NCI-H524 treated with DMSO at 0.1 percent for 48 hours (cell line): ENCODE data around the gene SLC25A39.
"Not testable (repeated sequence)": the region's sequence is repeated elsewhere in the genome, so short reads cannot be mapped to it uniquely, and the experiment has no call there.

Source experiments
- DNase-seq: peaks from one replicate; lab custom pipeline; 2025; lab: John Stamatoyannopoulos, UW

Gene SLC25A39

DNA sequence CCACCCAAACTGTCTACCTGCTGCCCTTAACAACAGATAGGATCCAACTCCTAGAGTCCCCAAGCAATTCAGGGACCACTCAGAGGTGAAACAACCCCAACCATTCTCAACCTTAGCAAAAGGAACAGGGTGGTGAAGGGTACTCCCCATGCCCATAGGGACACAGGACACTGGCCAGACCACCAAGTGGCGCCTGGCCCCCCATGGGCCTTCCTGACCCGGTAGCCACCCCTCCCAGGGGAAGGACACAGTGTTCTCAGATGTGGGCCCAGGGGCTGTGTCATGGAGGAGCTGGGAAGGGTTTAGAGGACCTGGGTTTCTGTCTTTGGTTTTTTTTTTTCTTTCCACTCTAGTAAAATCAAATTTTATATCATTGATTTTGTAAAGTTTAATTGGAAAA is 9.7 kb upstream of the SLC25A39 start:
- no peak for DNase-seq

DNA sequence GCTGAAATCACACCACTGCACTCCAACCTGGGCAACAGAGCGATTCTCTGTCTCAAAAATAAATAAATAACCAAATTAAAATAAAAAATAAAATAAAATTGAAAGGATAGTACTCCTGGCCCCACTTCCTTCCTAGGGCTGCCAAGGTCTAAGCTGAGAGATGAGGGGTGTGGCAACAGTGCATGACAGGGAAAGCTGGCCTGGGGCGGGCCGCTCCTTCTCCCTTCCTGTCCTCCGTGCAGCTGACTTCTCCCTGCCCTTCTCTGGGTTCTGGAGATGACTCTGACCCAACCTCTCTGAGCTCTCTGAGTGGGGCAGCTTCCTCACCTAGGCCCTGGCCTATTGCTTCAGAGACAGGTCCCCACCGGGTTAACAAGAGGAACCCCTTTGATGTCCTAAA is 8.7 kb upstream of the SLC25A39 start:
- DNase-seq = no peak

DNA sequence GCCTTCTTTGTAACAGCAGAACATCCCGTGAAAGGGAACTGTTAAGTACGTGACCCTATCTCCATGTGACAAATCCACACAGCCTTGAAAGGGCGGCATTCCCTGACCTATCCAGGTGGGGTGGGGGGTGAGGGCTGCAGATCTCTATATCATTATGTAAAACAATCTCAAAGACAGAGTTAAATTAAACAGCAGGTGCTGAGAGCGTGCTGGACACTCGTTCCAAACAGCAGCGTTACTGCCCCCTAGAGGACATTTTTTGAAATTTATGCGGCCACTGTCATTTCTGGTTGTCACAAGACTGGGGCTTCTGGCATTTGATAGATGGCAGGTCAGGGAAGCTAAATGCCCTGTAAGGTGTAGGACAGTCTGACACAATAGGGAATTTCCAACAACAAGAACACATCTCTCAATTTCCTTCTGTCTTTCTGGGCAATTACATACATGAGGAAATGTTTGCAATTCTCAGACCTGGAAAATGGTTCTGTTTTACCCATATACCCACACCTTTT is 6.7 kb upstream of the SLC25A39 start:
- peak; percentile 67 for DNase-seq

DNA sequence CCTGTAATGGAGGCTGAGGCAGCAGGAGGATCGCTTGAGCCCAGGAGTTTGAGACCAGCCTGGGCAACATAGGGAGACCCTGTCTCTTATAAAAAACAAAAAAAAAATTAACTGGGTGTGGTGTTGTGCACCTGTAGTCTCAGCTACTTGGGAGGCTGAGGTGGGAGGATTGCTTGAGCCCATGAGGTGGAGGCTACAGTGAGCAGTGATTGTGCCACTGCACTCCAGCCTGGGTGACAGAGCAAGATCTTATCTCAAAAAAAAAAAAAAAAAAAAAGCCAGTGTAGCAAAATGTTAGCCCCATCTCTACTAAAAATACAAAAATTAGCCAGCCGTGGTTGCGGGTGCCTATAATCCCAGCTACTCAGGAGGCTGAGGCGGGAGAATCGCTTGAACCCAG is 5.6 kb upstream of the SLC25A39 start:
- not testable (repeated sequence) for DNase-seq

DNA sequence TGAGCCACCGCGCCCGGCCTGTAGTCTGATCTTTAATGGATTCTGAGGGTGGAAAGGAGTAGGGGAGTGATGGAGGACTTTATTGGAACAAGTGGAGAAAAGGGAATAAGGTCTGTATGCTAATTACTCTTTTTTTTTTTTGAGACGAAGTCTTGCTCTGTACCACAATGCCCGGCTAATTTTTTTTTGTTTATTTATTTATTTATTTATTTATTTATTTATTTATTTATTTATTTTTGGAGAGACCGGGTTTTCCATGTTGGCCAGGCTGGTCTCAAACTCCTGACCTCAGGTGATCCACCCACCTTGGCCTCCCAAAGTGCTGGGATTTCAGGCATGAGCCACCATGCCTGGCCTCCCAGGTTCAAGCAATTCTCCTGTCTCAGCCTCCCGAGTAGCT is 4.9 kb upstream of the SLC25A39 start:
- DNase-seq = not testable (repeated sequence)

DNA sequence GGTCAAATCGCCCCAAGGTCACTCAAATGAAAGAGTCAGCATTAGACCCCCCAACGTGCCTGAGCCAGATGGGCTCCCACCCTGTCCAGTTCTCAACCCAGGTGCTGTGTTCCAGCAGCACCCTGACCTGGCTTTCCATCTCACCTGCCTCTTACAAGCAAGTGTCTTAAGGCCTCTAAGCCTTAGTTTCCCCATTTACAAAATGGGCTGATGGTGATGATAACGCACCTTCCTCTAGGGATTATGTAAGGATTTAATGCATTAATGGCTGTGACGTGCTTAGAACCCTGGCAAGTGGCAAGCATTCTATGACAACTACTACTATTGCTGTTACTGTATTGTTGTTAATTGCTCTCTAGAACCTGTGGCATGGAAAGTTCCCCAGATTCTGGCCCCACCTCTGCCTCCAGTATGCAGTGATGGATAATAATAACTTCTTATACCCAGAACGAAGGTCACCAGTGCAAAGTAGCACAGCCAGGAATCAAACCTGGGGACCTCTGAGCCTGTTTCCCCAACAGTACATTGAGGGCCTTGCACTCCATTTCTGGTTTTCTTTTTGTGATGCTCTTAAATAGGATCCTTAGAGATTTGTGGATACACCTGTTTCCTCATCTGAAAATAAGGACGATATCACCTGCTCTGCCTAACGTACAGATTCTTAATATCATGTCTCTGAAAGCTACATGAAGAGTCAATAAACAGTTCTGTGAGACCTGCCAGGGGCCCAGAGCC is 3.3 kb upstream of the SLC25A39 start:
- DNase-seq = no peak

DNA sequence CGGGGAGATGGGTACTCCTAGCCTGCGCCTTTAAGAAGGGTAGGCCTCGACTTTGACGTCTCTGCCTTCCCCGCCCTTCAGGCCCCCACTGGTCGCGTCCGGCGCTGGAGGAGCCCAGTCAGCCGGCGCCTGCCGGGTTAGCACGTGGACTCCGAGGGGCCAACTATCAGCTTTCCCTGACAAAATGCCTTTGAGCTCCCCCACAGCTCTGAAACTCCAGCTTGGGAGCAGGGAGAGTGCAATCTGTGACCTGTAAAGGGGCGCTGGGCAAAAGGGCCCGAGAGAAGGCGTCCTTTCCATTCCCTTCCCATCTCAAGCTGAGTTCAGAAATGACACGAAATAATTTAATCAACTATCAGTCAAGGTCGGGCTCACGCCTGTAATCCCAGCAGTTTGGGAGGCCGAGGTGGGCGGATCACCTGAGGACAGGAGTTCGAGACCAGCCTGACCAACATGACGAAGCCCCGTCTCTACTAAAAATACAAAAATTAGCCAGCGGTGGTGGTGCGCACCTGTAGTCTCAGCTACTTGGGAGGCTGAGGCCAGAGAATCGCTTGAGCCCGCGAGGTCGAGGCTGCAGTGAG is 2.3 kb upstream of the SLC25A39 start:
- peak; percentile 85 for DNase-seq

DNA sequence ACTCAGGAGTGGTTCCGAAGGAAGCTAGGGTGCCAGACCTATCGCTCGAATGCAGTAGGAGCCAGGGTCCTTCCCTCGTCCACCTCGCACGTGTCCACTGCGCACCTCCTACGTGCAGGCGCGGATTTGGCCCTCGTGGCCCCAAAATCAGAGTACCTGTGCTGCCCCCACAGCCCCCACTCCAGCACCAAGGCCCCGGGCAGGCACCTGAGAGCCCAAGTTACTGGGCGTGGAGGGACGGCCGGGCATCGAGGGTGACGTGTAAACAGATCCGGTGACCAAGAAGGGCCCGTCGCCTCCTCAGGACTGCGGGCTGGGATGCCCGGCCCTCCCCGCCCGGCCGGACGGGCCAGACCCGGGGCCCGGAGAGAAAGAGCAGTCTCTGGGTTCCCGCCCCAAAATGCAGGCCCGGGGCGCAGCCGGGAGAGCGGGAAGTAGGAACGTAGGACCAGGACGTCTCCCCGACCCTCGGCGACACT is 492 bp downstream of the SLC25A39 start:
- no peak for DNase-seq

DNA sequence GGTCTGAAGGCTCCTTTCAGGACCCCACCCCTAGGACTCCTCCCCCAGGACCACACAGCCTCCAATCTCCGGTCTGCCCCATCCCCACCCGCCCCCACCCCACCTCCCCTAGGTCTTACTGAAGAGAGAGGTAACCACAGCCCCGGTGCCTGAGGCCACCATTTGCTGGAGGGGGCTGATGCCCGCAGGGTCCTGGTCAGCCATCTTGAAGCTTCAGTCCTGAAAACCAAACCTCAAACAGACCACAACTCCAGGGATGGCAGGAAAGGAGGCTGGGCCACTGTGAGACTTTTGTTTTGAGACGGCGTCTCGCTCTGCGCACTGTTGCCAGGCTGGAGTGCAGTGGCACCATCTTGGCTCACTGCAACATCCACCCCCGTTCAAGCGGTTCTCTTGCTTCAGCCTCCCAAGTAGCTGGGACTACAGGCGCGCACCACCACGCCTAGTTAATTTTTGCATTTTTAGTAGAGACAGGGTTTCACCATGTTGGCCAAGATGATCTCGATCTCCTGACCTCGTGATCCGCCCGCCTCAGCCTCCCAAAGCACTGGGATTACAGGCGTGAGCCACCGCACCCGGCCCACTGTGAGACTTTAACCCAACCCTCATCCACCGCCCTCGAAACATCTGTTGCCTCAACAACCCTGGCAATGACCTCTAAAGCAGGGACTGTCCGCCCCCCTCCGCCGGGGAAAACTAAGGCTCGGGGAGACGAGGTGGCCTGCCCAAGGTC is 1.1 kb downstream of the SLC25A39 start:
- no peak for DNase-seq

DNA sequence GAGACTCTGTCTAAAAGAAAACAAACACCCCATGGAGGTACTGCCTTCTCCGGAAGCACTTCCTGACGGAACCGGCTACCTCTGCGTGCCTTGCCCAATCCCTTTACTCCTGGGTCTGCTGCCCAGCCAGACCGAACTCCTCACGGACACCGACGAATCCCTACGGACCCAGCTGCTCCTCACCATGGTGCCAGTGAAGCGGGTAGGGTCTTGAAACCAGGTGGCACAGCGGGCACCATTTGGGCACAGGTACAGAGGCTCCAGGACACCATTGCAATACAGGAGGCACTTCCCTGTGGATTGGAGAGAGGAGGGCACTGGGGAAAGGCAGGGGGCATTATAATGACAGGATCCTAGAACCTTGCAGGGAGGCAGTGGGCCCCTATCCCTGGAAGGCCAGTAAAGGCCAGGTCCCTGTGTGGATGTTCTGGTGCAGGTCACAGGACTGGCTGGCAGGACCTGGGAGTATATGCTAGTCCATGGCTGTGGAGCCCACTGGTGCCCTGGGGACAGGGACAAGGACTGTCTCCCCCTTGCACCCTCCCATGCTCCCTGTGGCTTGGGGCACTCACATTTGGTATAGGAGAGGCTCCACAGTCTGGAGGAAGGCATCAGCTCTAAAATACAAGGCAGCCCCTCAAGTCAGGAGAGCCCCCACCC is 2.3 kb downstream of the SLC25A39 start:
- DNase-seq = no peak

DNA sequence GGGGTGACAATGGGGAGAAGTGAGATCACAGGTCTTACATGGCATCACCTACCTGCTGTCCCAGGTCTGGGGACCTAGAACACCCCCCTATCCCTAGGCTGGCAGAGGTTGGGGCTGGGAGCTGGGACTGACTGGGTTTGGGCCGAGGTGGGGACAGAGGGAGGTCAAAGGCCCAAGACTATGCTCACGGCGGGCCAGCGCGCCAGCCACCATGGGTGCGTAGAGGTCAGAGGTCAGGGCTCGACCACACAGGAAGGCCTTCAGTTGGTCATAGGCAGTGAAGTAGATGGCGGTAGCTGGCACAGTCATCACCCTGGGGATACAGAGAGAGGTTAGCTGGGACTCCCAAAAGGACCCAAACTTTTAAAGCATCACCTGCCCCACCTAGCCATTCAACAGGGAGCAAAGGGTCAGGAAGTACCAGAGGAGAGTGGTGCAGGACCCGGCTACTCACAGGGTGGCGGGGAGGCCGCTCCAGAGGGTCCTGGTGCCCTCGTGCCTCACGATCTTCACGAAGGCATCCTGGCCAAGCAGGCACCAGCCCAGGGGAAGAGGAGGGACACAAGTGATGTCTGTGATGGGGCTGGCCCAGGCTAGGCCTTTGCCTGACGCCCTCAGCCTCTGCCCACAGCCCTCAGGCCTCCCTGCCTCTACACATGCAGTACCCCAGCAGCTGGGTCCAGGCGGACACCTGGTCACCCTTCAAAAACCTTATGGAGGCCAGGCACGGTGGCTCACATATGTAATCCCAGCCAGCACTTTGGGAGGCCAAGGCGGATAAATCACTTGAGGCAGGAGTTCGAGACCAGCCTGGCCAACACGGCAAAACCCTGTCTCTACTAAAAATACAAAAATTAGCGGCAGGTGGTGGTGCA is 3.1 kb downstream of the SLC25A39 start:
- no peak for DNase-seq

DNA sequence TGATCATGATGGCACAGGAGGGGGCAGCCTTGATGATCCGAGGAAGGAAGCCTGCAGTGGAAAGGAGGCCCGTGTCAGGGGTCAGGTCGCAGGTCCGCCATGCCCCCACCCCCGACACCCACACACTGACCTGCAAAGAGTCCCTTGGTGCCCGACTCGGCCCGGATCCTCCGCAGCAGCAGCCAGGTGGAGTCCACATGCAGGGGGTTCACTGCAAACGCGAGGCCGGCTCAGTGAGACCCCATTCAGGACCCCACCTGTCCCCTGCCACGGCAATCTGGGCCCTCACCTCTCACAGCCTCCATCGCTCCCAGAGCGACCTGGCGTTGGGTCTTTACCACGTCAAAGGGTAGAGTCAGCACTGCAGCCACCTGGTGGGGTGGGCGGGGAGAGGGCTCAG is 4.6 kb downstream of the SLC25A39 start:
- no peak for DNase-seq

DNA sequence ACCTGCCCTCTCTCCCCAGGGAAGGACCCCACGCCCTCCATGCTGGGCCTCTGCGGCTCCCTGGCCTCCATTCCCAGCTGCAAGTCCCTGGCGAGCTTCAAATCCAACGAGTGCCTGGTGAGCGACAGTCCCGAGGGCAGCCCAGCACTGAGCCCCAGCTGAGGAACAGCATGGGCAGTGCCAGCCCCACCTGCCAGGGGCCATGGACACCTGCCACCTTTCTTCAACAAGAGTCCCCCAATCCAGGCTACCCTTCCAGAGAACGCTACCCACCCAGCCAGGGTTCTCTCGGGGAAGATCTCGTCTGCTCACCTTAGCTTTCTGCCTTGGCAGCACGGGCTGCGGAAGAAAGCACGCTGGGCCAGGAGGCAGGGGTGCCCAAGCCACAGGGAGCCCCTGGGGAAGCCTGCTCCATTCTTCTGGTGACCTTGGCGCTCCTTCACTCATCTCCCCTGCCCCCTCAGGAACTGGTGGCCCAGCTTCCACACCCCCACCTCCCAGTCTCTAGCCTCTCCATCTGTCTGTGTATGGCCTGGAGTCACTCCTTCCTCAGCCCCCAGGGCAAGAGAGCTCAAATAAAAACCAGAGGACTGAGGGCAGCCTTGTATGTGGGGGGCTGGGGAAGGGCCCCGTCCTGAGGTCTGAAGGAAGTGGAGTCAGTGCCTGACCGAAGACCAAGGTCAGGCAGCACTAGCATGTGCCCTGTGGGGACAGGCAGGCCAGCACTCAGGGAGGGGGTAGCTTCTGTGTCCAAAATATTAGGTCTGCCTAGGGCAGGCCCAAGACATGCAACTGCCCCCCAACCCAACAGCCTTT is 6.3 kb downstream of the SLC25A39 start:
- no peak for DNase-seq

DNA sequence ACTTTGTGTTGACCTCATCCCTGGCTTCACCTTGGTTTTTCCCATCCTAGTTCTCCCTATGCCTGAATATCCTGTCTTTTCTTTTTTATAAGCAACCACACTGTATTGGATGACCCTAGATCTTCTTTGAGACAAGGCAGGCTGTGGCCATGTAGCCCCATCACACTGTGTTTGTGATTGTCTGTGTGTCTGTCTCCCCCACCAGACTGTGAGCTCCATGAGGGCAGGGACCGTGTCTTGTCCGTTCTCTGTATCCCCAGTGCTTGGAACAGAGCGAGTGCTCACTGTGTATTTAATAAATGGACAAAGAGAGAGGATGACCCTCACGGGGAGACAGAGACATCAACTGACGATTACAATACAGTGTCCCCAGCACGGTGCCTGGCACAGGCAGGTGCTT is 7.1 kb downstream of the SLC25A39 start:
- no peak for DNase-seq

DNA sequence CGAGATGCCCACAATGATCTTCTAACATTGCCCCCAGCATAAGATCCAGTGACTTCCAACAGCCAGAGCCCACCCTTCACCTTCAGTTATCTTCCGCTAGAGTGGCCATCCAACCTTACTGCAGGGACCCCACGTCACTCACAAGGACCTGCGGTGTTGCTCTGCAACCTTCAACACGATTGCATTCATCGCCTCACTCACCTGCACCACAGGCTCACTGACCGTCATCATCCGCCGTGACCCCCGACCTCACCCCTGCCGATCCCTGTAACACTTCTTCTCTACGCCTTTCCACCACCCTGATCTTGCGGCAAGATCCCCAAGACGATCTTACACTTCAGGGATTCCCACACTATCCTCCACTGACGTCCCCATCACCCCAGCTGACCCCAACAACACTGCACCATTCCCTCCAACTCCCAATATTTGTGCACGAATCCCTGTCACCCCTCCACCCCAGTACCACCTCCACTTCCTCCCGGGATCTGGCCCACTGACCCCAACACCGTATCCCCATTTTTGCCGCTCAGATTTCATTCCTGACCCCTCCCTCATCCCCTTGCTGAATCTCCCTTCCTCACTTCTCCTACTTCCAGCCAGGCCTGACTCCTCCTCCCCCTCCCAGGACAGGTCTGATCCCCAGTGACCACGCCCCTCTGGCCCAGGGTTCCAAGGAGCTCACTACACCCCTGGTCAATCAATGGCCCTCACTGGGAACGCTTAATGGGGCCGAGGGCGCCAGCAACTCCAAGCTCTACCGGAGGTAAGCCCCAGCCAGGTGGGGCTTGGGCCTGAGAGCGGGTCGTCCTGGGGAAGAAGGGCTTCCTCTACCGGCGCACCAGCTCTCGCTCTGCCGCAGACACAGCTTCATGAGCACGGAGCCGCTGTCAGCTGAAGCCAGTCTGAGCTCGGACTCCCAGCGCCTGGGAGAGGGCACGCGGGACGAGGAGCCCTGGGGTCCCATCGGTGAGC is 8.6 kb downstream of the SLC25A39 start:
- no peak for DNase-seq

DNA sequence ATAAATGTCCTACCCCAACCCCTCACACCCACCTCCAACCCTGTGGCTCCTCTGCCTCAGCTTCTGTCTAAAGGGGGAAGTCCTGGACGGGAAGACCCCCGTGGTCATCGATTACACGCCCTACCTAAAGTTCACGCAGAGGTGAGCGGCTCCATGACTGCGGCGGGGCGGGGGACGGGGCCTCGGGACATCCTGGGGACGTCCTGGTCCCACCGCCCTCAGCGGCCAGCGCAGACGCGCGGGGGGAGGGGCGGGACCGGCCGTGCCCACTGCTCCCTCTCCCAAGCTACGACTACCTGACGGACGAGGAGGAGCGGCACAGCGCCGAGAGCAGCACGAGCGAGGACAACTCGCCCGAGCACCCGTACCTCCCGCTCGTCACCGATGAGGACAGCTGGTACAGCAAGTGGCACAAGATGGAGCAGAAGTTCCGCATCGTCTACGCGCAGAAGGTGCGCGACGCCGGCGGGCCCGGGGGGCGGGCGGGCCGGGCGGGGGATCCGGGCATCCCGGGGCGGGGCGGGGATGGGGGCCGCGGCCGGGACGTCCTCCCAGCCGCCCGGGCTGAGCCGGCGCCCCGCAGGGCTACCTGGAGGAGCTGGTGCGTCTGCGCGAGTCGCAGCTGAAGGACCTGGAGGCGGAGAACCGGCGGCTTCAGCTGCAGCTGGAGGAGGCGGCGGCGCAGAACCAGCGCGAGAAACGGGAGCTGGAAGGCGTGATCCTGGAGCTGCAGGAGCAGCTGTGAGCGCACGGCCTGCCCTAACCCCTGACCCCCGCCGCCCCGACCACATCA is 9.6 kb downstream of the SLC25A39 start:
- DNase-seq = no peak

DNA sequence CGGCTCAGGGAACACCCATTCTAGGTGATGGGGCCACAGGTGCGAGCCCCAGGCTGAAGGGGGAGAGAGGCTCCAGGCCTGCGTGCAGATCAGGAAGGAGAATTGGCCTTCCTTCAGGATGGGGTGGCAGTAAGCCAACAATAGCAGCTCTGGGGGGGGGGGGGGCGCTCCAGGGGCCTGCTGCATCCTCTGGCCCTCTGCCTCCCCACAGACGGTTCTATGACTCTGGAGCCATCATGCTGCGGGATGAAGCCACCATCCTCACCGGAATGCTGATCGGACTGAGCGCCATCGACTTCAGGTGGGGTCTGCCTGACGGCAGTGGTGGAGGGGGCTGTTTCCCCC is 10.1 kb downstream of the SLC25A39 start:
- no peak for DNase-seq

DNA sequence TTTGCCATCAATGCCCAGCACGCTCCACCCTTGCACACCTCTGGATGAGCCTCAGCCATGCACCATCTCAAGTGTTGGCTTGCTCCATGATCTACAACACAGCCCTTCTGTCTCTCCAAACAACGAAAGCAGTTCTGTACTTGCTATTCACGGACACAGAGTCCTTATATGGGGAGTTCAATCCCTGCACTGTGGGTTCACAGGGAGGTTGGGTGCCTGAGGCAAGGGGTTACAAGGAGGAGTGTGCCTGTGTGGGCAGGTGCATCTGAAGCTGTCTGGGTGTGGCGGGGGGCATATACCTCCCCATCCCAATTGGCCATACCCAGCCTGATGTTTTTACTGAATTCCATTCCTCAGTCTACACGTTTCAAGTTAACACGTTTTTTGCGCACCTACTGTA is 10.6 kb downstream of the SLC25A39 start:
- DNase-seq = no peak
